GM19238 (cell line): ENCODE data around the gene RERE.
"Not testable (repeated sequence)": the region's sequence is repeated elsewhere in the genome, so short reads cannot be mapped to it uniquely, and the experiment has no call there.

Experiments
- DNase-seq: peaks from one replicate; pipeline ENCODE4 v3.0.0; 2011; ENCODE audit warnings: low spot score; ENCODE audit not compliant: insufficient read length

RERE gene

GRCh38 chr1:8460784-8461183 lies 356.7 kb downstream of the RERE start:
- no peak for DNase-seq

GRCh38 chr1:8460132-8460544 lies 357.3 kb downstream of the RERE start:
- DNase-seq, result no peak

DNA sequence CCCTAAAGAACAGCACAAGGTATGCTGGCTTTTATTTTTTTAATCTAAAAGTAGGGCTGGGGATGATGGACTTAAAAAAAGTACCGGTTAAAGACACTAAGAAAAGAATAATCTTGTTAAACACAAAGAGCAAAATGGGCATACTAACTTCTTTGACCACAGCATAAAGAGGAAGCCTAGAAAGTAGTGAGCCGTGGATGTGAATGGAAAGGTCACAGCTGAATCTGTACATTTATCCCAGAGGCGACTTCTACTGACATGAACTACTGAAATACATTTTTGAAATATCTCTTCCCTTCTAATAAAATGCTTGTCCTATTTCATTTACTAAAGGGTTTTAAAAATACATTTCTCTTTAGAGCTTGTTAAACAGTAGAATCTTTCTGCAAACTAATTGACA lies 358.8 kb downstream of the RERE start:
- DNase-seq, result no peak

DNA sequence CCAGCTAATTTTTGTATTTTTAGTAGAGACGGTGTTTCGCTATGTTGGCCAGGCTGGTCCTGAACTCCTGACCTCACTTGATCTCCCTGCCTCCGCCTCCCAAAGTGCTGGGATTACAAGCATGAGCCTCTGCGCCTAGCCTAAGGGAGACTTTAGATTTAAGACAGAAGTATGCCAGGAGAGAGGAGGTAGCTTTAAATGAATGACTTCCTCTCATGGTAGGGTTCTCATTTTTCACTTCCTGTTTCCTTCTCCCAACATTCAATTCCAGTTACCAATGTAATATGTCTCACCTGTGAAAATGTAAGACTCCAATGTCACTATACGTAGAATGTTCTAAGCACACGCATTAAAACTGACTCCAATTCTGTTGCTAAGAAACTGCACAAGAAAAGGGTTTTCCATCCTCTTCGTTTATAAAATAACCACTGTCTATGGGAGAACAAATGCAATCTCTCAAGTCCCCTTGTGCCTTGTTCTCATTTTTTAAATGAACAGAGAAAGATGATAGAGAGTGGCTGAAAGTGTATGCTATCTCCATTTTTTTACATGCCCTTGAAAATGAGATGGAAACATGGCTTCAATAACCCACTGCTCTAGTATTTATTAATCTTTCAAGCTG lies 359.6 kb downstream of the RERE start:
- DNase-seq, result no peak

GRCh38 chr1:8456991-8457390 lies 360.4 kb downstream of the RERE start:
- DNase-seq, result no peak

DNA sequence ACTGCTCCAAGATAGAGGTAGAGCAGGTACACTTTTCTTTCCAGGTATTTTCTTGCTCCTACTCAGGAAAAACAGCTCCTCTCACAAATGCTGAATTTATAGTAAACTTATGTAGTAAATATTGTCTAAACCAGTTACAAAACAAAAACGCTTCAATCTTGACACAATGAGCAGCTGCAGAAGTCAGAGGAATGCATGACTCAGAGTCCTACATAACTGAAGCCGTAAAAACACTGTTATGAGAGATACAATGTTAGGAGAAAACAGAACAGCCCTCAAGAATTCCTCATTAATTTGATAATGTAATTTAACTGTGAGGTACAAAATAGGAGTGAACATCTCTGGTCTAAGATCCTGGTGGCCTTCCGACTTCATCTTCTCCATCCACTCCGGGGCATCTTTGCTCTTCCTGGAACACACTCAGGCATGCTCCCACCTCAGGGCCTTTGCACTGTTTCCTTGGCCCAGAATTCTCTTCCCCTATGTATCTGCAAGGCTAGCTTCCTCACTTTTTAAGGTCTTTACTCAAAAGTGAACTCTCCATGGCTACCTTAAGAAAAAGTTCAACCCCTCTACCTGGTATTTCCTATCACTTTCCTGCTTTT lies 361.0 kb downstream of the RERE start:
- no peak for DNase-seq

- no peak for DNase-seq
Observed at GRCh38 chr1:8455700-8456307, 361.6 kb downstream of the RERE start.

DNA sequence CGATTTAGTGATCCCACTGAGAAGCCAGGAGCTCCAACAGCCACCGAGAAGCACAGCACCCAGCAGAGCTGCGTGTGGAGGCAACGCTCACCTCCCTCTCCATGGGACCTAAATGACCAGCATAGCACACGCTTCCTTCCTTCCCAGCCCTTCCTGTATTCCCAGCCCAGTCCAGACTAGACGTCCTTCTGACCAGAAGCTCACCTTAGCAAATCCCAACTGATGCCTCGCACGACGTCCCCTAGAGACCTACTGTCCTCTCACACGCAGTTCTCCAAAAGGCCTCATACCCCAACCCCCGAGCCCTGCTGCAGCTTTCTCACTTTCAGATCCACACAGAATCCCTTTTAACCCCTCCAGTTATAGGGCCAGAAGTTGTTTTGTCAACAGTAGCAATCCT lies 367.1 kb downstream of the RERE start:
- DNase-seq, result no peak

- no peak for DNase-seq
Observed at GRCh38 chr1:8448911-8449661, 368.4 kb downstream of the RERE start.

DNA sequence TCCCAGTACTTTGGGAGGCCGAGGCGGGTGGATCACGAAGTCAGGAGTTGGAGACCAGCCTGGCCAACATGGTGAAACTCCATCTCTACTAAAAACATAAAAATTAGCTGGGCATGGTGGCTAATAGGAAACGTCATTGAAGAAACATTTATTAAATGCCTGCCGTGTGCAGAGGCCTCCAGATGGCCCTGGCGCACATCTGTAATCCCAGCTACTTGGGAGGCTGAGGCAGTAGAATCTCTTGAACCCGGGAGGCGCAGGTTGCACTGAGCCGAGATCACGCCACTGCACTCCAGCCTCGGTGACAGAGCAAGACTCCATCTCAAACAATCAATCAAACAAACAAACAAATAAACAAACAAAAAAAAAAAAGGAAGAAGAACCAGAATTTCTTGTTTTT lies 368.9 kb downstream of the RERE start:
- DNase-seq, result not testable (repeated sequence)

GRCh38 chr1:8447616-8448150 lies 369.8 kb downstream of the RERE start:
- DNase-seq, result no peak

- DNase-seq, result not testable (repeated sequence)
Observed at GRCh38 chr1:8446119-8446518, 371.3 kb downstream of the RERE start.

DNA sequence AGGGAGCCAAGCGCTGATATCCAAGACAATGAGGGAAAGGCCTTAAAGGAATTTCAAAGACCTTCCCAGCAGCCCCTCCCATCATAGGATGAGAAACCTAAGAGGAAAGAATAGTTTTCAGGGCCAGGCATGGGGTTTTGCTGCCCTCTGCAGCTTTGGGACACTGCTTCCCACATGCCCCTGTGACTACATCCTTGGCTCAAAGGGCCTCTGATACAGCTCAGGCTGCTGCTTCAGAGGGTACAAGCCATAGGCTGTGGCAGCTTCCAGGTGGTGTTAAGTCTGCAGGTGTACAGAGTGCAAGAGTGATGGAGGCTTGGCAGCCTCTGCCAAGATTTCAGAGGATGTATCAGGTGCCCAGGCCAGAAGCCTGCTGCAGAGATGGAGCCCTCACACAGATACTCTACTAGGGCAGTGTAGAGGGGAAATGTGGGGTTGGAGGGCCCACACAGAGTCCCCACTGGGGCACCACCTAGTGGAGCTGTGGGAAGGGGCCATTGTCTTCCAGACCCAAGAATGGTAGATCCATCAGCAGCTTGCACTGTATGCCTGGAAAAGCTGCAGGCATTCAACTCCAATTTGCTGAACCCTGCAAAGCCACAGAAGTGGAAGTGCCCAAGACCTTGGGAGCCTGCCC lies 373.8 kb downstream of the RERE start:
- DNase-seq, result no peak

- DNase-seq, result no peak
Observed at GRCh38 chr1:8441426-8441825, 376.0 kb downstream of the RERE start.

GRCh38 chr1:8439015-8439702 lies 378.3 kb downstream of the RERE start:
- DNase-seq, result peak; percentile 56

DNA sequence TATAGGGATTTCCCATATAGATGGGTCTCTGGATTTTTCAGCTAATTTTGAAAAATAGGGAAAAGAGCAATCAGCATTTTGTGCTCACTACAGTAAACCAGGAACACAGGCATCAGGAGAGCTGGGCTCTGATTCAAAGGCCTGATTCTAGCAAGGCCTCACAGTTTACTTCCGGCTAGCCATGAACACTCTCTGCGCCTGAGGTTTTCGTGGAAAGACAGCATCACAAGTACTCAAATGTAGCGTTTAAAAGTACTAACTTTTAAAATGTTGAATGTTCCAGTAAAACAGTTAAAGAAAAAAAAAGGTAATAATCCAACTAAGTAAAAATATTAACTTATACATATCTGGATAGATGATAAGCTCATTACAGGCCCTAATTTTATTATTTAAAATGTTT lies 379.0 kb downstream of the RERE start:
- DNase-seq, result no peak

DNA sequence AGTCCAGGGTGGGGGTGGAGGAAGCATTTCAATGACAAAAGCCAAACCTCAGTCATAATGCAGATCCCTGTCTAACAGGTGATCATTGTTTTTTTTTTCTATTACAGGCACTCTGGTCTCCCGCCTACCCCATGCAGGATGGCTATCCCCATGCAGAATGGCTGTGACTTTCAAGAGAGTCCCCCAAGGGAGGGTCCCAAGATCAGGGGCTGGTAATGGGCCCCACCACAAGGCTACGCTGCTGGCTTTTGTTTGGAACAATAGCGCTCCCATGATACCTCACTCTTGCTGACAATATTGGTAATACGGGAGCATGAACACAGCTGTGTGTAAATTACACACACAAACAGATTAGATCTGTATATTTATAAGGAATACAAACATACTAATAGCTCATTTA lies 380.1 kb downstream of the RERE start:
- no peak for DNase-seq

DNA sequence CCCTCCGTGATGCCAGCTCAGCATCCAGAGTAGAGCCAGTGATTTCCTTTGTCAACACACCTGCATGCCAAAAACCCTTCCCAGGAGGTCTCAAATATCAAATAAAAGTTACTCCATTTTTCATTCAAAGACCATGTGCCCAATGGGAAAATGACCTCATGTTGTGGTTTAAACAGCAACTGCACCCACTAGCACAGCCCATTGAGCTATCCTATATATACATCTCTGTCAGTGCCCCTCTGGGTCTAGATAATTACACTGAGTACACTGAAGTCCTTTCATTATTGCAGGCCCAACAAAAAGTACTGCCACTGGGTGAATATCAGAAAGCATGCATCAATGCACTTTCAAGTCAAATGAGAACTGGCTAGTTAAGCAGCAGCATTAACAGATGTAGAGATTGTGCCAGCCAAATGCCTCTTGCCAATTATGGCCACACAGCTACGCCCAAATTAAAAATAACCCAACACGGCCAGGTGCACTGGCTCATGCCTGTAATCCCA lies 381.8 kb downstream of the RERE start:
- no peak for DNase-seq

DNA sequence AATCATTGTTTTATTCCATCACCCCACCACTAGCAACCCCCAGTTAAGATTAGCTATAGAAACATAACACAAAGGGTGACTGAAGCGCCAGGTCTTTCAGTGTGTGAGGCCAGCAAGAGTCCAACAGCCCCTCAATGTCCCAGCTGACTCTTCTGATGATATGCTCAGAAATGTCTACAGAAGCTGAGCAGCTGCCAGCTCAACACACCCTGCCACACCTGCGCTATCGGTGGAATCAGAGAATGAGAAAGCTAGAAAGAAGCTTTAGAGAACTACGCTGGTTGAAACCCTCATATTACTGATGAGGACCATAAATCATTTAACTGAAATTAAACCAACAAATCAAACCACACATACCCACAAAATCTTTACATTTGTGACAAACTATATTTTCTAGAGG lies 383.3 kb downstream of the RERE start:
- DNase-seq, result no peak

GRCh38 chr1:8431784-8432183 lies 385.7 kb downstream of the RERE start:
- no peak for DNase-seq

- DNase-seq, result no peak
Observed at GRCh38 chr1:8431019-8431418, 386.4 kb downstream of the RERE start.
